ENCODE measurements around the gene PCDHA7.
A peak's percentile ranks its signal among the peaks of the same experiment; 100 is the strongest.
"Not testable (repeated sequence)": the region's sequence is repeated elsewhere in the genome, so short reads cannot be mapped to it uniquely, and the experiment has no call there.

Gene PCDHA7

GRCh38 chr5:140822281-140822629 is 11.8 kb upstream of the PCDHA7 start:
- no peak for DNase-seq

GRCh38 chr5:140822969-140823368 is 11.1 kb upstream of the PCDHA7 start:
- not testable (repeated sequence) for DNase-seq

GRCh38 chr5:140823475-140823874 is 10.6 kb upstream of the PCDHA7 start:
- no peak for DNase-seq

GRCh38 chr5:140827704-140828361 is 6.2 kb upstream of the PCDHA7 start, which contains the start of gene PCDHA6:
Gene PCDHA6 (plus strand): TSS chr5:140827960. CDS start chr5:140828092, 132 bp downstream.
- DNase-seq: no peak

GRCh38 chr5:140828362-140828737 is 5.7 kb upstream of the PCDHA7 start:
- DNase-seq: no peak

GRCh38 chr5:140829511-140830501 is 4.3 kb upstream of the PCDHA7 start:
- DNase-seq: not testable (repeated sequence)

- DNase-seq: not testable (repeated sequence)
Measured at GRCh38 chr5:140834439-140835008, 455 bp downstream of the PCDHA7 start.

- DNase-seq: no peak
Measured at GRCh38 chr5:140835622-140836510, 1.8 kb downstream of the PCDHA7 start.

GRCh38 chr5:140840978-140841962 is 7.2 kb downstream of the PCDHA7 start, which contains the start of gene PCDHA8:
Gene PCDHA8 (plus strand): TSS chr5:140841187. CDS start chr5:140841322, 135 bp downstream.
- DNase-seq: peak; percentile 35

- DNase-seq: no peak
Measured at GRCh38 chr5:140842798-140843733, 9.0 kb downstream of the PCDHA7 start.

- not testable (repeated sequence) for DNase-seq
Measured at GRCh38 chr5:140848139-140849102, 14.4 kb downstream of the PCDHA7 start, which contains the start of gene PCDHA9. Gene PCDHA9 (plus strand): TSS chr5:140848382. CDS start chr5:140848496, 114 bp downstream.

- DNase-seq: not testable (repeated sequence)
Measured at GRCh38 chr5:140849831-140850634, 16.0 kb downstream of the PCDHA7 start.

GRCh38 chr5:140855772-140856674 is 22.0 kb downstream of the PCDHA7 start, which contains the start of gene PCDHA10:
Gene PCDHA10 (plus strand): TSS chr5:140855897. CDS start chr5:140856049, 152 bp downstream.
- DNase-seq: no peak

- DNase-seq: no peak
Measured at GRCh38 chr5:140857177-140857986, 23.3 kb downstream of the PCDHA7 start.

GRCh38 chr5:140857987-140858240 is 23.8 kb downstream of the PCDHA7 start:
- DNase-seq: no peak
